Chondrocyte (in vitro differentiated cells): Measurements from ENCODE around the gene MTX3. TPM values are rescaled to one million over a fixed set of nuclear protein-coding genes. Genes with fewer than 3 reads are reported as not detected.

Experiments
- DNase-seq: peaks from one replicate; pipeline ENCODE4 v3.0.0; 2021; ENCODE audit warnings: mixed read lengths, low spot score
- H3K27ac Mint-ChIP-seq: one replicate; pipeline ENCODE4 v1.8.0; 2021; ENCODE audit warnings: mild to moderate bottlenecking, moderate library complexity, mixed read lengths; ENCODE audit not compliant: unreplicated experiment
- H3K27me3 Mint-ChIP-seq: 2 replicates; pipeline ENCODE4 v1.8.0; 2021; ENCODE audit warnings: low read depth, mixed read lengths
- H3K36me3 Mint-ChIP-seq: 2 replicates; pipeline ENCODE4 v1.8.0; 2021; ENCODE audit warnings: low read depth, mixed read lengths
- H3K4me1 Mint-ChIP-seq: 2 replicates; pipeline ENCODE4 v1.8.0; 2021; ENCODE audit warnings: low read depth, mild to moderate bottlenecking, mixed read lengths
- H3K4me3 Mint-ChIP-seq: one replicate; pipeline ENCODE4 v1.8.0; 2021; ENCODE audit warnings: mild to moderate bottlenecking, moderate library complexity, mixed read lengths; ENCODE audit not compliant: unreplicated experiment
- H3K9me3 Mint-ChIP-seq: 2 replicates; pipeline ENCODE4 v1.8.0; 2021; ENCODE audit warnings: low read depth, mixed read lengths
- total RNA-seq: library from RNA; stranded (reverse); gene quantifications from 3 replicates; pipeline ENCODE4 v1.2.1, GENCODE V29; 2021
- TF ChIP-seq, protein P1 (sequence below): fragments of 200-600 bp; sonication (generic); IDR thresholded peaks from 2 replicates; pipeline ENCODE4 v1.5.0; 2021; ENCODE audit warnings: antibody characterized with exemption, mild to moderate bottlenecking, moderate library complexity

MTX3 gene
- total RNA-seq, 1 donor from 2014 or later = 11.5 TPM

- H3K9me3 Mint-ChIP-seq = no peaks in the 10 kb centered on the region
- DNase-seq = no peak
- peaks cover 18% of the 10 kb centered on the region for H3K27me3 Mint-ChIP-seq
- TF ChIP-seq, protein P1, sequence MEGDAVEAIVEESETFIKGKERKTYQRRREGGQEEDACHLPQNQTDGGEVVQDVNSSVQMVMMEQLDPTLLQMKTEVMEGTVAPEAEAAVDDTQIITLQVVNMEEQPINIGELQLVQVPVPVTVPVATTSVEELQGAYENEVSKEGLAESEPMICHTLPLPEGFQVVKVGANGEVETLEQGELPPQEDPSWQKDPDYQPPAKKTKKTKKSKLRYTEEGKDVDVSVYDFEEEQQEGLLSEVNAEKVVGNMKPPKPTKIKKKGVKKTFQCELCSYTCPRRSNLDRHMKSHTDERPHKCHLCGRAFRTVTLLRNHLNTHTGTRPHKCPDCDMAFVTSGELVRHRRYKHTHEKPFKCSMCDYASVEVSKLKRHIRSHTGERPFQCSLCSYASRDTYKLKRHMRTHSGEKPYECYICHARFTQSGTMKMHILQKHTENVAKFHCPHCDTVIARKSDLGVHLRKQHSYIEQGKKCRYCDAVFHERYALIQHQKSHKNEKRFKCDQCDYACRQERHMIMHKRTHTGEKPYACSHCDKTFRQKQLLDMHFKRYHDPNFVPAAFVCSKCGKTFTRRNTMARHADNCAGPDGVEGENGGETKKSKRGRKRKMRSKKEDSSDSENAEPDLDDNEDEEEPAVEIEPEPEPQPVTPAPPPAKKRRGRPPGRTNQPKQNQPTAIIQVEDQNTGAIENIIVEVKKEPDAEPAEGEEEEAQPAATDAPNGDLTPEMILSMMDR = no peak
- no peaks in the 10 kb centered on the region for H3K4me1 Mint-ChIP-seq
- H3K27ac Mint-ChIP-seq = no peak overlapping the region
- no peaks in the 10 kb centered on the region for H3K36me3 Mint-ChIP-seq
- H3K4me3 Mint-ChIP-seq = no peak overlapping the region
These were observed 27.6 kb downstream of the MTX3 start for GRCh38 chr5:79963261-79964061.

DNA sequence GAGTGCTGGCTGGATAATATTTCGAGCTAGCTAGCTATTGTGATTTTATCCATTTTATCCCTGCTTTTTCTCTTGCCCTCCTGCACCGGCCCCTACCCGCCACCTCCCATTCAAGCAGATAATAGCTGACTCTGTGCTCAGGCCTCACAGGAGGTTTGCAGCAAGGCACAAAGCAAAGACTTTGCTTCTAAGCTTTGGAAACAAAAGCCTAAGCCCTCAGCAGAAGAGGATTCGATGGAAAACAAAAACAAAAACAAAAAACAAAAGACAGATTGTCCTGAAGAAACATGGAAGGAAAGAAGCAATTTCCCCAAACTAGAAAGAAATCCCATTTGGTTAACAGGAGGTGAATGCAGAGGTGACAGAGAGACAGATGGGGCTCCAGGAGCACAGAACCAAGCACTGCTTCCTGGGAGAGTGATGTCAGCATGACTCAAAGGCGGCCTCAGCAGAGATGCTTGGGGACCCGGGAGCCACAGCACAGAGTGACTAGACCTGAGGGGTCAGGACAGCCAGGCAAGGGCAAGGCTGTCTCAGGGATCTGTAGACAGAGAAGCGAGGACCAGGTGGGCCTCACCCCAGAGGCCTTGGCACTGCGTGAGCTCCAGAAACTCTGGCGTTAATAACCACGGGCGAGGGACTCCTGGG, 28.4 kb downstream of the MTX3 start:
- TF ChIP-seq, protein P1 = no peak
- no peaks in the 10 kb centered on the region for H3K4me1 Mint-ChIP-seq
- no peaks in the 10 kb centered on the region for H3K9me3 Mint-ChIP-seq
- H3K27me3 Mint-ChIP-seq = peaks cover 15% of the 10 kb centered on the region
- DNase-seq = no peak
- no peaks in the 10 kb centered on the region for H3K36me3 Mint-ChIP-seq
- H3K4me3 Mint-ChIP-seq = no peak overlapping the region
- no peak overlapping the region for H3K27ac Mint-ChIP-seq

DNA sequence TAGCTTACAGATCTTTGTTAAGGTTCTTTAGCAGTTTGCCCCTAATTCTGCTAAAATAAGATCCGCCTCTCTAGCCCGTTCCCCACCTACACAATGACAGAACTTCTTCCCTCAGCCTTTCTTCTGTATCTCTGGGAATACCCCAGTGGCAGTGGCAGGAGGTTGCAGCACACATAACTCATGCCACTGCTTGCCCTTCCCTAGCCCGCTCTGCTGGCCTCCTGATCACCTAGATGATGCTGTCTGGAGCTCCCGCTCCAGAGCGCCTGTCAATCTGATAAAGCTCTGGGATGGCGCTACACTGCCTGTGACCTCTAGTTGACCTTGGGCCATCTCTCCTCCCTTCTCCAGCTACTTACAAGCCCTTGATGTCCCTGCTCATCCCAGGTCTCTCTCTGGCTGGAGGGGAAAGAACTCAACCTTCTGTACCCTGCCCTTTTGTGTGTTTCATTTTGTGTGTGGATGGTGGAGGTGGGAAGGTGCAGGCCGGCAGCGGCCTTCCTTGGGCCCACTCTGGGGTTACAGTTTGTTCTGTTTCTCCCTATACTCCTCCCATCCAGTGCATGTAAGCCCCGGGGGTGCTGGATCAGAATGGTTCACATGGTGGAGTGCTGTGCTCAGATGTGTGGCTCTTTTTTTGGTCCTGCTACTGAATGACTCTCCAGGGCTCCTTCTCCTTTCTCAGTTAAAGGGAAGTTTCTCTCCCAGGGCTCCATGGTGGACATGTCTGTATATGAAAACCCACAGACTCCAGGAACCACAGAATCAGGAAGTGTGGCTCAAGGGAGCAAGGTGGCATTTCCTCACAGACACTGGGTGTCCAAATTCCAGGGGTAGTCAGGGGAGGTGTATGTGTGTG, 29.1 kb downstream of the MTX3 start:
- Mint-ChIP-seq H3K4me3 (no peak overlapping the region), H3K27ac (no peak overlapping the region), H3K27me3 (peaks cover 10% of the 10 kb centered on the region), H3K36me3 (no peaks in the 10 kb centered on the region), H3K9me3 (no peaks in the 10 kb centered on the region), H3K4me1 (no peaks in the 10 kb centered on the region)
- TF ChIP-seq, protein P1 = no peak
- DNase-seq = no peak

- Mint-ChIP-seq H3K4me1 (peaks cover 10% of the 10 kb centered on the region), H3K9me3 (no peaks in the 10 kb centered on the region), H3K27ac (no peak overlapping the region), H3K4me3 (no peak overlapping the region), H3K27me3 (peaks cover 2% of the 10 kb centered on the region), H3K36me3 (no peaks in the 10 kb centered on the region)
- TF ChIP-seq, protein P1 = no peak
- no peak for DNase-seq
These were observed 31.7 kb downstream of the MTX3 start for GRCh38 chr5:79959407-79959806.
